Activated naive CD4-positive, alpha-beta T cell treated with anti-CD3 and anti-CD28 coated beads, Interleukin-2, amount 10 ng/mL, durations not matched to agents 7 days and 5 days (primary cell): ENCODE measurements around the gene PTGIR.
A peak's percentile ranks its signal among the peaks of the same experiment; 100 is the strongest.

Source experiments
- CTCF ChIA-PET: fragments of 350-600 bp; sonication (Branson Sonifier 250); formaldehyde crosslinking; loops from one replicate; lab custom pipeline; 2021; ENCODE audit warnings: antibody characterized with exemption; lab: Charles Lee
- DNase-seq: peaks from one replicate; pipeline ENCODE4 v3.0.0-alpha.2; 2020
- H3K27ac Mint-ChIP-seq: one replicate; pipeline ENCODE4 v1.8.0; 2021; ENCODE audit warnings: mild to moderate bottlenecking, moderate library complexity, mixed read lengths
- H3K27me3 Mint-ChIP-seq: one replicate; pipeline ENCODE4 v1.8.0; 2021; ENCODE audit warnings: mild to moderate bottlenecking, mixed read lengths
- H3K36me3 Mint-ChIP-seq: one replicate; pipeline ENCODE4 v1.8.0; 2021; ENCODE audit warnings: mixed read lengths
- H3K4me1 Mint-ChIP-seq: one replicate; pipeline ENCODE4 v1.8.0; 2021; ENCODE audit warnings: mixed read lengths
- H3K4me3 Mint-ChIP-seq: one replicate; pipeline ENCODE4 v1.8.0; 2021; ENCODE audit warnings: mild to moderate bottlenecking, moderate library complexity, mixed read lengths
- H3K9me3 Mint-ChIP-seq: one replicate; pipeline ENCODE4 v1.8.0; 2021; ENCODE audit warnings: mixed read lengths

PTGIR gene, protein sequence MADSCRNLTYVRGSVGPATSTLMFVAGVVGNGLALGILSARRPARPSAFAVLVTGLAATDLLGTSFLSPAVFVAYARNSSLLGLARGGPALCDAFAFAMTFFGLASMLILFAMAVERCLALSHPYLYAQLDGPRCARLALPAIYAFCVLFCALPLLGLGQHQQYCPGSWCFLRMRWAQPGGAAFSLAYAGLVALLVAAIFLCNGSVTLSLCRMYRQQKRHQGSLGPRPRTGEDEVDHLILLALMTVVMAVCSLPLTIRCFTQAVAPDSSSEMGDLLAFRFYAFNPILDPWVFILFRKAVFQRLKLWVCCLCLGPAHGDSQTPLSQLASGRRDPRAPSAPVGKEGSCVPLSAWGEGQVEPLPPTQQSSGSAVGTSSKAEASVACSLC

DNA sequence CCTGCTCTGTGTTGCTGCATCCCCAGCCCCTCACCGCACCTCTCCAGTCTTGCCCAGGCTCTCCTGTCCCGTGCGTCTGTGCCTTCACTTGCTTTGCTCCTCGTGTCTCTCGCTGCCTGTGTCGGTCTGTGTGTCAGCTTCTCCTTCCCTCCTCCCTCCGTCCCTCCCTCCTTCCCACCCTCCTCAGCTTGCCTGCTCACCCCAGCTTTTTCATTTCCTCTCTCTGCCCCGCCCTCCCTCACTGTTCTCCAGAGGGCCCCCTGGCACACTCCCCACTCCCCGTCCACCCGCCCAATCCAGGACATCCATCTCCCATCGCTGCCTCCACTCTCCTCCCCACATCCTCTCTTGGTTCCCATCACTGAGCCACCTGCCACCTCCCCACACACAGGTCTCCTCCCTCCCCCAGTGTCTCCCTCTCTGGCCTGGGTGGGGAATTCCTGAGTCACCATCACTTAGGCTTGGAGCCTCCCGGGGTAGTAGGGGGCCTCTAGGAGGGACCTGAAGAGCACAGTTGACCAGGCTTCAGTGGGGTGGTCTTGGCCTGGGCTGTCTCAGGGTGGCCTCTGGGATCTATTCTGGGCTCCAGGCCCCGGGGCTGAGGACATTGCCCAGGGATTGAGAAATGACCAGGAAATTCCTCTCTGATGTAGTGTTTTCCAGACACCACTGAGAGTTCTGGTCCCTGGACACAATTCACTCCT lies at the start of gene PTGIR:
TSS of gene PTGIR (minus strand) at position 132 of the 704 bp plus-strand sequence. CDS start 864 bp downstream, outside the sequence.
- Mint-ChIP-seq H3K4me3 (peak within 1 kb of the TSS; percentile 73), H3K9me3 (no peaks in the 10 kb centered on the region), H3K27me3 (peaks cover 4% of the 10 kb centered on the region), H3K36me3 (peaks cover 2% of the 10 kb centered on the region), H3K27ac (peak within 1 kb of the TSS; percentile 84), H3K4me1 (peaks cover 57% of the 10 kb centered on the region)
- DNase-seq = peak; percentile 52
- CTCF ChIA-PET = interaction anchor here (2.8 kb wide), 1 partner anchor 11 kb away, joined by 15 read pairs; no protein-coding TSS in a partner anchor

DNA sequence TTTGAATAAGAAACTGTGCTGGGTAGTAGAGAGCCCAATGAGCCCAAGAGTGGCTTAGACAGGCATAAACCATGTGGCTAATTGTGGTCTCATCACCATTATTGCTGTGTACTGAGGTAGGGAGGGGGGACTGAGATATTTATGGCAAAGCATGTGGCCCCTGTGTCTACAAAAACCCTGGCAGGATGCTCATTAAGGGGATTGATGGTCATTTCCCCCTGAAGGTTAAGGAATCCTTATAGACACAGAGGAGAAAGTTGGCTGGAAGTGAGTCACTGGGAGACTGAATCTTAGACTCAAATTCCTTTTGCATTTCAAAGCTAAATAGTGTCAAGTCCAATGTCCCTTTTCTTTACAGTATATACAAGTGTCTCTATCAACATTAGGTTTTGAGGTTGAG lies 45.9 kb upstream of the PTGIR start:
- Mint-ChIP-seq H3K27ac (no peak overlapping the region), H3K4me1 (no peaks in the 10 kb centered on the region), H3K4me3 (no peak overlapping the region), H3K9me3 (peaks cover 6% of the 10 kb centered on the region), H3K27me3 (peaks cover 7% of the 10 kb centered on the region), H3K36me3 (peaks cover 43% of the 10 kb centered on the region)
- CTCF ChIA-PET = no interaction called here
- DNase-seq = no peak

DNA sequence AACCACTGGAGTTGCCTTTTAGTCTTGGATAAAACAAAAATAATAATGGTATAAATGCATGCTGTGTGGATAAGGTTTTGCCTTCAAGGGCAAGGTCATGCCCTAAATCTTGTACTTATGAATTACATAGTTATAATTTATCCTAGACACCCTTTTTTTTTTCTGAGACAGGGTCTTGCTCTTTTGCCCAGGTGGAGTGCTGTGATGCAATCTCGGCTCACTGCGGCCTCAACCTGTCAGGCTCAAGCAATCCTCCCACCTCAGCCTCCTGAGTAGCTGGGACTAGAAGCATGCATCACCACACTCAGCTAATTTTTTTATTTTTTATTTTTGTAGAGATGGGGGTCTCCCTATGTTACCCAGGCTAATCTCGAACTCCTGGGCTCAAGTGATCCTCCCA lies 43.8 kb upstream of the PTGIR start:
- H3K9me3 Mint-ChIP-seq = peaks cover 6% of the 10 kb centered on the region
- H3K27ac Mint-ChIP-seq = no peak overlapping the region
- CTCF ChIA-PET = no interaction called here
- H3K4me3 Mint-ChIP-seq = no peak overlapping the region
- no peak for DNase-seq
- peaks cover 25% of the 10 kb centered on the region for H3K36me3 Mint-ChIP-seq
- H3K27me3 Mint-ChIP-seq = peaks cover 26% of the 10 kb centered on the region
- no peaks in the 10 kb centered on the region for H3K4me1 Mint-ChIP-seq

DNA sequence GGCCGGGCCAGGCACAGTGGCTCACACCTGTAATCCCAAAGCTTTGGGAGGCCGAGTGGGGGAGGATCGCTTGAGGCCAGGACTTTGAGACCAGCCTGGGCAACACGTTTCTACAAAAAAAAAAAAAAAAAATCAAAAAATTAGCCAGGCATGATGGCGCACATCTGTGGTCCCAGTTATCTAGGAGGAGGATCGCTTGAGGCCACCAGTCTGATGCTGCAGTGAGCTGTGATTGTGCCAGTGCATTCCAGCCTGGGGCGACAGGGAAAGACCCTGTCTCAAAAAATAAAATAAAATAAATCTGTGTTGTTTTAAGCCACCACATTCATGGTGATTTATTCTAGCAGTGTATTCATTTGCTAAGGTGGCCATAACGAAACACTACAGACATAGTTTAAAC lies 40.2 kb upstream of the PTGIR start:
- H3K4me1 Mint-ChIP-seq = peaks cover 17% of the 10 kb centered on the region
- peaks cover under 1% of the 10 kb centered on the region for H3K36me3 Mint-ChIP-seq
- H3K4me3 Mint-ChIP-seq = no peak overlapping the region
- CTCF ChIA-PET = interaction anchor here (8.2 kb wide), 1 partner anchor 52 kb away, joined by 147 read pairs; no protein-coding TSS in a partner anchor
- no peak overlapping the region for H3K27ac Mint-ChIP-seq
- peaks cover 56% of the 10 kb centered on the region for H3K27me3 Mint-ChIP-seq
- DNase-seq = no peak
- peaks cover under 1% of the 10 kb centered on the region for H3K9me3 Mint-ChIP-seq

DNA sequence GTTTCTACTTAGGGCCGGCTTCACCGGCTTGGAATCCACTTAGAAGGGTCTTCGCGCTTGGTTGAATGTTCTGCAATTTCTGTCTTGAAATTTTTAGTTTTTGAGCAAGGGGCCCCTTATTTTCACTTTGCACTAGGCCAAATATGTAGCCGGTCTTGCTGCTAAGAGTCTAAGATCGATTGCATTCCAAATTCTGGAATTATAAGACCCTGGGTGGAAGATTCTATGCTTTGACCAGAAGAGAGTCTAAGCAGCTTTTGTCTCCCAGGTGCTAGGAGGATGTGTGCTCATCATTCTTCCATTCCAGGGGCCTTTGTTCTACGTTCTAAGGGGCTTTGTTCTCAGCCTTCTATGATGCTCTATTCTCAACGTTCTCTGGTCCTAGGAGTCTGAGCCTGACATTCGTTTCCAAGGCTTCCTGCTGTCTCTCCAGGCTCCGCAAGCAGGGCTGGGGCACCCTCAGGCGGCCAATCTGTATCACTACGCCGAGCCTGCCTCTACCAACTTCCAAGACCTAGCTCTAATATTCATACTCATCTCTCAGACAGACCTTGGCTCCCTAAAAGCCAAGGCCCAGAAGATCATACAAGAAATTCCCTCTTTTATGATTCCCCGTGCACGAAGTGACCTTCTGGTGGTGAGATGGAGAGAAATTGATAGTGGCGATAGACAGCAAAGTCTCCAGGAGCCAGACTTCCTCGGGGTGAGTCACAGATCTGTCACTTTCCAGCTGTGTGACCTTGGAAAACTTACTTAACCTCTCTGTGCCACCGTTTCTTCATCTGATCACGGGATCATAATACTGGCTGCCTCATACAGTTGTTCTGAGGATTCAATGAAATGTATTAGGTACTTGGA lies 37.1 kb upstream of the PTGIR start:
- H3K4me3 Mint-ChIP-seq = peak overlapping the region; percentile 66
- peaks cover 23% of the 10 kb centered on the region for H3K4me1 Mint-ChIP-seq
- peak overlapping the region; percentile 87 for H3K27ac Mint-ChIP-seq
- H3K36me3 Mint-ChIP-seq = no peaks in the 10 kb centered on the region
- DNase-seq = peak; percentile 85
- CTCF ChIA-PET = interaction anchor here (0.6 to 8.2 kb wide), 28 partner anchors 11 to 289 kb away, joined by 3 to 147 read pairs (median 5); partner anchors contain the start of genes CALM3 and GNG8
- peaks cover 83% of the 10 kb centered on the region for H3K27me3 Mint-ChIP-seq
- no peaks in the 10 kb centered on the region for H3K9me3 Mint-ChIP-seq

DNA sequence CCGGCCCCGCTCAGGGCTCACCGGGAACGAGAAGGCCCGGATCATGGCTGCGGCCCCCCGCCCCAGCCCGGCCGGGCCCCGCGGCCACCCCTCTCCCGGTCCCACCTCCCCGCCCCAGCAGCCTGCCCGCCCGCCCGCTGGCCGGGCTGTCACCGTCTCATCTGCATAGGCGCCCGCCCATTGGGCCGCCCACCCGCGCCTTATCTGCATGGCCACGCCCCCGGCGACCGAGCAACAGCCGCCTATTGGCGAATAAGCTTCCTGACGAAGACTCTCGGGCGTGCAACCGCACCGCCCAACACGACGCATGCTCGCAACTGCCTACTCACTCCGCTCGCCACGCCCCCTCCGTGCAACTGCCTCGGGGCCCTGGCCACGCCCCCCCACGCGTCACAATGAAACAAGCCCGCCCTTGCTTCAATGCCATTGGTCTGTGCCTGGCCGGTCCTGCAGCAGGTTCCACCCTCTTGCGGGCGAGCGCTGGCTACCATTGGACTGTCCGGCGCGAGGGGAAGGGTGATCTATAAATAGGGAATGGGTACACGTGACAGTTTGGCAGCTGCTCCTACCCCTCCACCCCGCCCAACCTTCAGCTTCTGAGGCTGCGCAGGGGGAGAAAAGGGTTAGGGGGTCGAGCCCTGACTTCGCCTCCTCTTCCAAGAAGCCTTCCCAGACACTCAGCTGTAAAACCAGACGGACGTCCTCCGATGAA lies 36.3 kb upstream of the PTGIR start, which contains the start of gene DACT3:
TSS of gene DACT3 (minus strand) at position 163 of the 712 bp plus-strand sequence. CDS start at position 45, 118 bp downstream.
- Mint-ChIP-seq H3K36me3 (no peaks in the 10 kb centered on the region), H3K27ac (peak within 1 kb of the TSS; percentile 87), H3K9me3 (no peaks in the 10 kb centered on the region), H3K4me3 (peak within 1 kb of the TSS; percentile 66), H3K27me3 (peaks cover 83% of the 10 kb centered on the region), H3K4me1 (peaks cover 23% of the 10 kb centered on the region)
- CTCF ChIA-PET = interaction anchor here (0.8 to 8.2 kb wide), 21 partner anchors 12 to 145 kb away, joined by 3 to 147 read pairs (median 7); partner anchors contain the start of genes CALM3 and GNG8
- peak; percentile 100 for DNase-seq

DNA sequence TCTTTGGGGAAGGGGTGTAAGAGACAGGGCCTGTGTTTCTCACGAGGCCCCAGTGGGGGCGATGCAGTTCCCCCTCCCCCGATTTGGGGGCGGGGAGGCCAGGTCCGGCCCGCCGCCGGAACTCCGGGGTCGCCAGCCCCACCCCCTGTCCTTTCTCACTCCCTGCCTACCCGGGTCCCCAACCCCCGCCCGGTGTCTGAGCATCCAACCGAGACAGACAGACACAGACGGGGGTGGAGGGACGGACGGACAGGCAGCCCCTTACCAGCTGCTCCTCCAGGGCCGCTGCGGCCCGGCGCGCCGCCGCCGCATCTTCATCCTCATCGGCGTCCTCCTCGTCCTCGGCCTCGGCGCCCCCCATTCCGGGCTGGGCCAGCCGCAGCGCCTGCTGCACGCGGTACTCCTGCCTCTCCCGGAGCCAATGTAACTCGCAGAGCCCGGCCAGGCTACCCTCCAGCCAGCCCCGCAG lies 35.7 kb upstream of the PTGIR start:
- DNase-seq = no peak

DNA sequence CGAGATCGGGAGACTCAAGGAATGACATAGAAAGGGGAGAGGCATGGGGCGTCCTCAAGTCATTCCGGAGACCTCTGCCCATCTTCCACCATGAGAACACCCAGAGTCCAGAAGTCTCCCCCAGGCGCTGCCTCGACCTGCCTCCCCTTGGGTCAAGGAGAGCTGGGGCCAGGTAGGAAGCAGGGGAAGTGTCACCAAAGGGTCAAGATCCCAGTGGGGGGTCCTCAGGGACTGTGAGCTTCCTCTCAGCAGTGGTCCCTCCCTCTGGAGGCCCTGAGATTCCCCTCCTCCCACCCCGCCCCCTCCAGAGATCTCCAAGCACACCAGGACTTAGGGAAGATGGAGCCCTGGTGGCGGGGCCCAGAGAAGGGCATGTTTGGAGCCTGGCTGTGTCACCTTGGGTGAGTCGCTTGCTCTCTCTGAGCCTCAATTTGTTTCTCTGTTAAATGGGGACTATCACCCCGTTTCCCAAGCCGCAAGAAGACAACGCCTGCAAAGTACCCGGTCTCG lies 35.2 kb upstream of the PTGIR start:
- no peak overlapping the region for H3K27ac Mint-ChIP-seq
- peak; percentile 27 for DNase-seq
- CTCF ChIA-PET = interaction anchor here (1.2 to 8.2 kb wide), 2 partner anchors 23 to 47 kb away, joined by 3 to 147 read pairs; partner anchors contain the start of gene GNG8
- H3K27me3 Mint-ChIP-seq = peaks cover 83% of the 10 kb centered on the region
- H3K36me3 Mint-ChIP-seq = no peaks in the 10 kb centered on the region
- H3K4me3 Mint-ChIP-seq = peak overlapping the region; percentile 57
- H3K4me1 Mint-ChIP-seq = peaks cover 23% of the 10 kb centered on the region
- H3K9me3 Mint-ChIP-seq = no peaks in the 10 kb centered on the region

More for the DNA sequence above, 35.7 kb upstream of the PTGIR start:
- Mint-ChIP-seq H3K4me3 (peak overlapping the region; percentile 66), H3K27ac (no peak overlapping the region), H3K9me3 (no peaks in the 10 kb centered on the region), H3K27me3 (peaks cover 81% of the 10 kb centered on the region), H3K4me1 (peaks cover 23% of the 10 kb centered on the region), H3K36me3 (no peaks in the 10 kb centered on the region)
- CTCF ChIA-PET = interaction anchor here (1.0 to 8.2 kb wide), 11 partner anchors 12 to 144 kb away, joined by 3 to 147 read pairs (median 13); partner anchors contain the start of genes CALM3 and GNG8

DNA sequence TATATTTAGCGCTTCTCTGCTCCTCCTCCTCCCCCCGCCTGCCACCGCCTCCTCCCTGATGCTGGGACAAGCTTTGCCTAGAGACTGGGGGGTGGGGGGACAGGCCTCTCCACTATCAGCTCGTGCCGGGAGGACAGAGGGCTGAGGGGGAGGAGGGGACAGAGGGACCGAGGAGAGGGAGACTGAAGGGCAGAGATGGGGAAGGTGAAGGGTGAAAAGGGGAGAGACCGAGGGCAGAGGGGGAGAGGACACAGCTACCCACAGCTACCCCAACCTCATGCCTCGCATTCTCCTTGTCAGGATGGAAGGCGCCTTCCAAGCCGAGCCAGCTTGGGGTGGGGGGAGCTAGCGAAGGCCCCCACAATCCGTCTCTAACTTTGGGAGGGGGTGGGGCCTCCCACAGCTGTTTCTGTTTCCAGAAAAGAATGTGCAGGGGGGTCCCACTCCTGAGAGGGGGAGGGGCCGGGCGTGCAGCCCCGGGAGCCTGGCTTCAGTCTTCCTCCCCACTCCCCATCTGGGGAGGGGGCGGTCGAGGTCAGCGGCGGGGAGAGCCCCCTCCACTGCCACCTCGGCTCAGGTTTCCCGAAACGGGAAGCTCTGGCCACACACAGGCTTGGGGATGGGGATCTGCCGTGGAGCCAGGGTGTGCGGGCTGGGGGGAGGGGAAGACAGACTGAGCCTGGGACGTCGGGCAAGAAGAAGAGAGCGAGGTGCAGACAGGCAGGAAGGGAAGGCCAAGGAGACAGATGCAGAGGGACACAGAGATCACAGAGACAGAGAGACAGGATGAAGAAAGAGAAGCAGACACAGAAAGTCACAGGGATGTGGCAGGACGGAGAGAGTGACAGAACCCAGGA lies 34.5 kb upstream of the PTGIR start:
- DNase-seq = peak; percentile 36
- CTCF ChIA-PET = interaction anchor here (0.8 to 8.2 kb wide), 3 partner anchors 23 to 130 kb away, joined by 3 to 147 read pairs (median 3); partner anchors contain the start of gene GNG8
- Mint-ChIP-seq H3K36me3 (no peaks in the 10 kb centered on the region), H3K27me3 (peaks cover 80% of the 10 kb centered on the region), H3K4me1 (peaks cover 23% of the 10 kb centered on the region), H3K27ac (no peak overlapping the region), H3K9me3 (no peaks in the 10 kb centered on the region), H3K4me3 (peak overlapping the region; percentile 55)

DNA sequence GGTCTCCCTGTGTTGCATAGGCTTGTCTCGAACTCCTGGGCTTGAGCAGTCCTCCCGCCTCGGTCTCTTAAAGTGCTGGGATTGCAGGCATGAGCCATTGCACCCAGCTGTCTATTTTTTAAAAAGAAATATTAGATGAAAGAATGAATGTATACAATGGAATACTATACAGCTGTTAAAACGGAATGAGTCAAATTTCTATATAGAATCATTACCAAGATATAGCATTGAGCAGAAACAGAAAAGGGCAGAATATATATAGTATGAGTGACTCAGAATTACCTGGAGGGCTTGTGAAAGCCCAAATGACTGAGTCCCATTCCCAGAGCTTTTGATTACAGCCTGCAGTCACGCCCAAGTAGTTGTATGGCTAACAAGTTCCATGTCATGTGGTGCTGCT lies 31.7 kb upstream of the PTGIR start:
- Mint-ChIP-seq H3K4me3 (no peak overlapping the region), H3K9me3 (no peaks in the 10 kb centered on the region), H3K27ac (no peak overlapping the region), H3K4me1 (peaks cover 15% of the 10 kb centered on the region), H3K27me3 (peaks cover 79% of the 10 kb centered on the region), H3K36me3 (no peaks in the 10 kb centered on the region)
- DNase-seq = no peak
- CTCF ChIA-PET = interaction anchor here (1.4 to 1.7 kb wide), 2 partner anchors 42 to 44 kb away, joined by 3 to 6 read pairs; no protein-coding TSS in a partner anchor

DNA sequence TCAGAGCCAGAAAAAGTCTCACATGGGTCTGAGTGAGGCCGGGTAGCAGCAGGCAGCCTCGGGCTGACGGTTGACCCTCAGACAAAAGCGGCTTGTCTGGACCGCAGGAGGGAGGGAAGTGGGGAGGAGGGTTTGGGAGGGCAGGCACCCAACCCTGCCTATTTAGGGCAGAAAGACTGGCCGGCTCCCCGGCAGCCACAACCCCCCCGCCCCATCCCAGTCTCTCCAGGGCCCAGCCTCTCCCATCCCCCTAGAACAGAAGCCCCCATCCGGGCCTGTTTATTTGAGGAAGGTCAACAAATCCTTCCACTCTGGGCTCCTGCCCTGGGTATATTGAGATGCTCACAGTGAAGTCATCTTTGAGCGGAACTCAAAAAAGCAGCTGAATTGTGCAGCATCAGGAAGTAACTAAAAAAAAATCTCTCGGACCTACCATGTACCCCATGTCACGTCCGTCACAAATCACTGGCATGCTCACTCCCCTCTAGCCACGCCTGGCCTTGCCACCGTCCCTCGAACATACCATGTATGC lies 29.8 kb upstream of the PTGIR start:
- H3K27ac Mint-ChIP-seq = no peak overlapping the region
- H3K4me3 Mint-ChIP-seq = no peak overlapping the region
- H3K36me3 Mint-ChIP-seq = peaks cover 6% of the 10 kb centered on the region
- CTCF ChIA-PET = no interaction called here
- H3K4me1 Mint-ChIP-seq = peaks cover 10% of the 10 kb centered on the region
- peaks cover 80% of the 10 kb centered on the region for H3K27me3 Mint-ChIP-seq
- no peaks in the 10 kb centered on the region for H3K9me3 Mint-ChIP-seq
- DNase-seq = no peak

DNA sequence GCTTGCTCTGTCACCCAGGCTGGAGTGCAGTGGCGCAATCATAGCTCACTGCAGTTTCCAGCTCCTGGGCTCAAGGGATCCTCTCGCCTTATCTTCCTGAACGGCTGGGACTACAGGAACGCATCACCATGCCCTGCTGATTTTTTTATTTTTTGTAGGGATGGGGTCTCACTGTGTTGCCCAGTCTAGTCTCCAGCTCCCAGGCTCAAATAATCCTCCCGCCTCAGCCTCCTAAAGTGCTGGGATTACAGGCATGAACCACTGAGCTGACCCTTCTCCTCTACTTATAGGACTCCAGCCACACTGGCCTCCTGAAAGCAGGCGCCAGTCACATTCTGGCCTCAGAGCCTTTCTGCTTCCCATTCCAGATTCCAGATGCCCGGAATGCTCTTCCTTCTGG lies 25.6 kb upstream of the PTGIR start:
- Mint-ChIP-seq H3K27ac (peak overlapping the region; percentile 24), H3K4me1 (peaks cover 13% of the 10 kb centered on the region), H3K4me3 (no peak overlapping the region), H3K27me3 (peaks cover 80% of the 10 kb centered on the region), H3K36me3 (peaks cover 12% of the 10 kb centered on the region), H3K9me3 (peaks cover 3% of the 10 kb centered on the region)
- no peak for DNase-seq
- CTCF ChIA-PET = no interaction called here
